ACC112 (cell line): Measurements from ENCODE around the gene SYNM.

Experiments
- H2AFZ ChIP-seq: fragments of 200-600 bp; sonication (generic); one replicate; pipeline ENCODE4 v1.6.0; 2017; ENCODE audit warnings: antibody characterized with exemption, low read length; ENCODE audit not compliant: unreplicated experiment
- H3K27ac ChIP-seq: fragments of 200-600 bp; sonication (generic); 2 replicates; pipeline ENCODE4 v1.5.1; 2014; ENCODE audit warnings: low read depth, mild to moderate bottlenecking, antibody characterized with exemption, low read length, moderate library complexity
- H3K27me3 ChIP-seq: fragments of 200-600 bp; sonication (generic); 2 replicates; pipeline ENCODE4 v1.6.1; 2014; ENCODE audit warnings: mild to moderate bottlenecking, antibody characterized with exemption, low read length, moderate library complexity, mixed read lengths; ENCODE audit not compliant: insufficient read depth
- H3K36me3 ChIP-seq: fragments of 200-600 bp; sonication (generic); 2 replicates; pipeline ENCODE4 v1.6.1; 2016; ENCODE audit warnings: mild to moderate bottlenecking, antibody characterized with exemption, low read length, moderate library complexity, mixed read lengths; ENCODE audit not compliant: insufficient read depth
- H3K4me1 ChIP-seq: fragments of 200-600 bp; sonication (generic); one replicate; pipeline ENCODE4 v1.6.1; 2016; ENCODE audit warnings: low read length, mixed read lengths; ENCODE audit not compliant: insufficient read depth, unreplicated experiment, control insufficient read depth
- H3K4me3 ChIP-seq: fragments of 200-600 bp; sonication (generic); 2 replicates; pipeline ENCODE4 v1.5.1; 2014; ENCODE audit warnings: mild to moderate bottlenecking, low read depth, low read length
- H3K79me2 ChIP-seq: fragments of 200-600 bp; sonication (generic); one replicate; pipeline ENCODE4 v1.6.0; 2016; ENCODE audit warnings: low read length; ENCODE audit not compliant: control insufficient read depth, unreplicated experiment, insufficient read depth

Gene SYNM

GRCh38 chr15:99087405-99087943, 17.4 kb upstream of the SYNM start:
- H3K27ac ChIP-seq: no peak overlapping the region
- no peak overlapping the region for H3K4me3 ChIP-seq
- no peaks in the 10 kb centered on the region for H3K79me2 ChIP-seq
- H3K4me1 ChIP-seq: no peaks in the 10 kb centered on the region
- no peaks in the 10 kb centered on the region for H3K36me3 ChIP-seq
- H2AFZ ChIP-seq: no peak overlapping the region
- peaks cover 9% of the 10 kb centered on the region for H3K27me3 ChIP-seq

- Histone ChIP-seq H3K4me1 (no peaks in the 10 kb centered on the region), H3K27ac (no peak overlapping the region), H2AFZ (no peak overlapping the region), H3K79me2 (no peaks in the 10 kb centered on the region), H3K36me3 (no peaks in the 10 kb centered on the region), H3K4me3 (no peak overlapping the region), H3K27me3 (peaks cover 3% of the 10 kb centered on the region; the same call in 1 of the 2 replicates)
These were observed 14.7 kb upstream of the SYNM start for GRCh38 chr15:99090011-99090699.

GRCh38 chr15:99090938-99091337, 13.9 kb upstream of the SYNM start:
- Histone ChIP-seq H2AFZ (no peak overlapping the region), H3K27ac (no peak overlapping the region), H3K4me3 (no peak overlapping the region), H3K79me2 (no peaks in the 10 kb centered on the region), H3K4me1 (no peaks in the 10 kb centered on the region), H3K27me3 (peaks cover 5% of the 10 kb centered on the region; the same call in 1 of the 2 replicates), H3K36me3 (no peaks in the 10 kb centered on the region)

GRCh38 chr15:99092554-99093172, 12.2 kb upstream of the SYNM start:
- Histone ChIP-seq H3K36me3 (no peaks in the 10 kb centered on the region), H3K4me1 (no peaks in the 10 kb centered on the region), H2AFZ (no peak overlapping the region), H3K4me3 (no peak overlapping the region), H3K27ac (no peak overlapping the region), H3K79me2 (no peaks in the 10 kb centered on the region), H3K27me3 (peaks cover 5% of the 10 kb centered on the region; the same call in 1 of the 2 replicates)

- no peaks in the 10 kb centered on the region for H3K4me1 ChIP-seq
- H3K4me3 ChIP-seq: no peak overlapping the region
- H3K36me3 ChIP-seq: no peaks in the 10 kb centered on the region
- H3K27ac ChIP-seq: no peak overlapping the region
- H2AFZ ChIP-seq: no peak overlapping the region
- H3K79me2 ChIP-seq: no peaks in the 10 kb centered on the region
- peaks cover 19% of the 10 kb centered on the region for H3K27me3 ChIP-seq
These were observed 9.3 kb upstream of the SYNM start for GRCh38 chr15:99095626-99096025.

GRCh38 chr15:99096173-99096893, 8.5 kb upstream of the SYNM start:
- H3K36me3 ChIP-seq: no peaks in the 10 kb centered on the region
- no peaks in the 10 kb centered on the region for H3K79me2 ChIP-seq
- H3K4me3 ChIP-seq: no peak overlapping the region

GRCh38 chr15:99096894-99097426, 7.9 kb upstream of the SYNM start:
- Histone ChIP-seq H3K4me3 (no peak overlapping the region), H3K4me1 (no peaks in the 10 kb centered on the region), H3K79me2 (no peaks in the 10 kb centered on the region), H3K27me3 (peaks cover 26% of the 10 kb centered on the region), H3K27ac (no peak overlapping the region), H3K36me3 (no peaks in the 10 kb centered on the region), H2AFZ (no peak overlapping the region)

More at GRCh38 chr15:99096173-99096893, 8.5 kb upstream of the SYNM start:
- Histone ChIP-seq H3K4me1 (no peaks in the 10 kb centered on the region), H2AFZ (no peak overlapping the region), H3K27ac (no peak overlapping the region), H3K27me3 (peaks cover 20% of the 10 kb centered on the region)

- H3K4me3 ChIP-seq: no peak overlapping the region
- no peaks in the 10 kb centered on the region for H3K4me1 ChIP-seq
- no peak overlapping the region for H3K27ac ChIP-seq
- no peak overlapping the region for H2AFZ ChIP-seq
- no peaks in the 10 kb centered on the region for H3K36me3 ChIP-seq
- H3K79me2 ChIP-seq: no peaks in the 10 kb centered on the region
- H3K27me3 ChIP-seq: peaks cover 34% of the 10 kb centered on the region
These were observed 7.2 kb upstream of the SYNM start for GRCh38 chr15:99097441-99098410.

- H3K4me1 ChIP-seq: no peaks in the 10 kb centered on the region
- H3K27ac ChIP-seq: no peak overlapping the region
- H3K27me3 ChIP-seq: peaks cover 37% of the 10 kb centered on the region
- H3K36me3 ChIP-seq: no peaks in the 10 kb centered on the region
- no peaks in the 10 kb centered on the region for H3K79me2 ChIP-seq
- H3K4me3 ChIP-seq: no peak overlapping the region
- no peak overlapping the region for H2AFZ ChIP-seq
These were observed 6.5 kb upstream of the SYNM start for GRCh38 chr15:99098426-99098825.

- Histone ChIP-seq H3K27me3 (peaks cover 37% of the 10 kb centered on the region), H3K4me3 (no peak overlapping the region), H3K27ac (no peak overlapping the region), H3K79me2 (no peaks in the 10 kb centered on the region), H3K36me3 (no peaks in the 10 kb centered on the region), H2AFZ (no peak overlapping the region), H3K4me1 (no peaks in the 10 kb centered on the region)
These were observed 5.9 kb upstream of the SYNM start for GRCh38 chr15:99098991-99099390.
